HUDEP-2 (cell line): ENCODE data around the gene SMYD4.
A peak's percentile ranks its signal among the peaks of the same experiment; 100 is the strongest.
"Not testable (repeated sequence)": the region's sequence is repeated elsewhere in the genome, so short reads cannot be mapped to it uniquely, and the experiment has no call there.

Experiments
- DNase-seq, 76 experiments: peaks; one replicate each; lab custom pipeline; 2025; ENCODE audit not compliant: unreplicated experiment in 76 of 76; lab: John Stamatoyannopoulos, UW

Gene SMYD4

DNA sequence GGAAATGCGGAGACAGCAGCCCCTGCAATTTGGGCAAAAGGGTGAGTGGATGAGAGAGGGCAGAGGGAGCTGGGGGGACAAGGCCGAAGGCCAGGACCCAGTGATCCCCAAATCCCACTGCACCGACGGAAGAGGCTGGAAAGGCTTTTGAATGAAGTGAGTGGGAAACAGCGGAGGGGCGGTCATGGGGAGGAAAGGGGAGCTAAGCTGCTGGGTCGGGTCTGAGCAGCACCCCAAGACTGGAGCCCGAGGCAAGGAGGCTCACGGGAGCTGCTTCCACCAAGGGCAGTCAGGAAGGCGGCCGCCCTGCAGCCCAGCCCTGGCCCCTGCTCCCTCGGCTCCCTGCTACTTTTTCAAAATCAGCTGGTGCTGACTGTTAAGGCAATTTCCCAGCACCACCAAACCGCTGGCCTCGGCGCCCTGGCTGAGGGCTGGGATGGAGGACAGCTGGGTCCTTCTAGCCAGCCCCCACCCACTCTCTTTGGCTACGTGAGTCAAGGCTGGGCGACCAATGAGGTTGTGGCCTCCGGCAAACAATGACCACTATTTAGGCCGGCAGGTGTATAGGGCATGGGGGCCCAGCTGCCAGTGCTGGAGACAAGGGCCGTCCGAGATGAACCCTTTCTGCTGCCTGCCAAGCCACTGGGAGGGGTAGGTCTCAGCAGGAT is 67.3 kb downstream of the SMYD4 start:
- DNase-seq: peak in 10 of 76 experiments; percentile 23 to 82 (median 44)

DNA sequence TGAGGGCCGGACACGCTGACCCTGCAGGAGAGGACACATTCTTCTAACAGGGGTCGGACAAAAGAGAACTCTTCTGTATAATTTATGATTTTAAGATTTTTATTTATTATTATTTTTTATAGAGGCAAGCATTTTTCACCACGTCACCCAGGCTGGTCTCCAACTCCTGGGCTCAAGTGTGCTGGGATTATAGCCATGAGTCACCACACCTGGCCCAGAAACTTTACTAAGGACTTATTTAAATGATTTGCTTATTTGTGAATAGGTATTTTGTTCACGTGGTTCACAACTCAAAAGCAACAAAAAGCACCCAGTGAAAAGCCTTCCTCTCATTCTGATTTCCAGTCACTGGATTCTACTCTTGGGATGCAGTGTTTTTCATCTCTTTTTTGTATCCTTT is 70.2 kb downstream of the SMYD4 start:
- no peak for DNase-seq

DNA sequence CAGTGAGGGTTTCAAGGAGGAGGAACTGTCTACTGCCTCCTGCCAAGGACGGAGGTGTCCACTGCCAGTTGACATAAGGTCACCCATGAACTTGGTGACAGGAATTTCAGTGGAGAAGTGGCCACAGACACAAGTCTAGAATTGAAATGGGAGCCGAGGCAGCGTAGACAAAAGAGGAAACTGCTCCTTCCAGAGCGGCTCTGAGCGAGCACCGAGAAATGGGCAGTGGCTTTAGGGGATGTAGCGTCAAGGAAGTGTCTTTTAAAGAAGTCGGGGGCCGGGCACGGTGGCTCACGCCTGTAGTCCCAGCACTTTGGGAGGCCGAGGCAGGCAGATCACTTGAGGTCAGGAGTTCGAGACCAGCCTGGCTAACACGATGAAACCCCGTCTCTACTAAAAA is 70.9 kb downstream of the SMYD4 start:
- DNase-seq: no peak

DNA sequence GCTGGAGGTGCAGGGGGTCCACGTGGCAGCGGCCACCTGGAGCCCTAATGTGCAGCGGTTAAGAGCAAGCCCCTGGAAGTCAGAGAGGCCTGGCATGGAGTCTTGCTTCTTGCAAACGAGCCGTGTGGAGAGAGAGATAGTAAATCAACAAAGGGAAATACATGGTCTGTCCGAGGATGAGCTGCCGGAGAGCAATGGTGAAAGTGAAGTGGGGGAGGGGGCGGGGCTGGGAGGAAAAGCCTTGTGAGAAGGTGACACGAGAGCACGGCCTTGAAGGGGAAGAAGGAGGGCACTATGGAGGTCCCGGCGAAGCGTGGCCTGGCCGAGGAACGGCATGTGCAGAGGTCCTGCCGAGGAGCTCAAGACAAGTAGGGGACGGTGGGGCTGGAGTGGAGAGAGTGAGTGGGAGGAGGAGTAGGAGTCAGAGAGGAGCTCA is 73.9 kb downstream of the SMYD4 start:
- DNase-seq: no peak

DNA sequence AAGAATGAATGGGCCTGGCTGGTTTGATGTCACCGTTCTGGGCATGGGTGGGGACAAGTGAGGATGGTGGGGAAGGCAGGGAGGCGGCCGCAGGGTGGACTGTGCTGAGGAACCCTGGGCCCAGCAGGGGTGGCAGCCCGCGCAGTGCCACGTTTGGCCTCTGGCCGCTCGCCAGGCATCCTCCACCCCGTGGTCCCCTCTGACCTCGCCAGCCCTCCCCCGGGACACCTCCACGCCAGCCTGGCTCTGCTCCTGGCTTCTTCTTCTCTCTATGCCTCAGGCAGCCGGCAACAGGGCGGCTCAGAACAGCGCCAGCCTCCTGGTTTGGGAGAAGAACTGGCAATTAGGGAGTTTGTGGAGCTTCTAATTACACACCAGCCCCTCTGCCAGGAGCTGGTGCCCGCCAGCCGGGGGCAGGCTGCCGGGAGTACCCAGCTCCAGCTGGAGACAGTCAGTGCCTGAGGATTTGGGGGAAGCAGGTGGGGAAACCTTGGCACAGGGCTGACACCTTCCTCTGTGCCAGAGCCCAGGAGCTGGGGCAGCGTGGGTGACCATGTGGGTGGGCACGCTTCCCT is 74.4 kb downstream of the SMYD4 start:
- DNase-seq: peak in 1 of 76 experiments; percentile 11

DNA sequence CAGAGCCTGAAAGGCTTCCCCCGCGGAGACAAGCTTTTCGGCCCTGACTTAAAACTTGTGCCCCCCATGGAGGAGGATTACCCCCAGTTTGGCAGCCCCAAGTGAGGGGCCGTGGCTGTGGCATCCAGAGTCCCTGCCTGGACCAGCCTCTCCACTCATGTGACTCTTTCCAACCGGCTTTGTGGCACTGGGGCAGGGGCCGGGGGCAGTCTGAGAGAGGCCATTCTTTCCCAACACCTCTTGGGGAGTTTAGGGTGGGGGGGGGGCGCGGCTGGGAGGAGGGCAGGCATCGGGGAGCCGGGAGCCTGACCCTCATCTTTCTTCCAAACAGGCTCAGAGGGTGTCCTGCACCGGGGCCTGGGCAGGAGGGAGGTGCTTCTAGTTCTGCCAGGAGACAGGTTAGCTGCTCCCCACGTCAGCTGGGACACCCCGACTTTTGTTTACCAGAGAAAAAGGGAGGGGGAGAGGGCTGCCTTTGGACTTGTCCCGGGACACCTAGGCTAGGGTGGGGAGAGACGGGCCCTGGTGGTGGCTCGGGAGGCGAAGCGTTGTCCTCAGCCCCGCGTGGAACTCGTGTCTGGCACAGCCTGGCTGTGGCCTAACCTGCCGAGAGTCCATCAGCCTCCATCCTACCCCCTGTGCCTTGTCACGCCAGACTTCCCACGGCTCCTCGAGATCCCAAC is 75.1 kb downstream of the SMYD4 start:
- DNase-seq: no peak

DNA sequence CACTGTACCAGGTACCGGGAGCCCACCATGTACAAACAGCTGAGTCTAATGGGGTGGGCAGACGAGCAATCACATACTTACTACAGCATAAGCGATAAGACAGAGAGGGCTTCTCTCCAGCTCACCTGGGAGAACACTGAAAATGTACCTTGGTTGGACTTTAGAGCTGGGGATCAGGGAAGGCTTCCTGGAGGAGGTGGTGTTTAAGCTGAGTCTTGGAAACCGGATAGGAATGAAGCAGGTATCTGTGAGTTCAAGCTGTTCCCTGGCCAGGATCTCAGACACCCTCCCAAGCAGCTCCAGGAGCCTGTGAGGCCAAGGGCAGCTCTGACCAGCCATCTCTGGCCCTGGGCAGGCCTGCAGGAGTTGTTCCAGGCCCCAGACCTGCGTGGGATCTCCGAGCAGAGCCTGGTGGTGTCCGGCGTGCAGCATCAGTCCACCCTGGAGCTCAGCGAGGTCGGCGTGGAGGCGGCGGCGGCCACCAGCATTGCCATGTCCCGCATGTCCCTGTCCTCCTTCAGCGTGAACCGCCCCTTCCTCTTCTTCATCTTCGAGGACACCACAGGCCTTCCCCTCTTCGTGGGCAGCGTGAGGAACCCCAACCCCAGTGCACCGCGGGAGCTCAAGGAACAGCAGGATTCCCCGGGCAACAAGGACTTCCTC is 75.8 kb downstream of the SMYD4 start:
- DNase-seq: no peak

DNA sequence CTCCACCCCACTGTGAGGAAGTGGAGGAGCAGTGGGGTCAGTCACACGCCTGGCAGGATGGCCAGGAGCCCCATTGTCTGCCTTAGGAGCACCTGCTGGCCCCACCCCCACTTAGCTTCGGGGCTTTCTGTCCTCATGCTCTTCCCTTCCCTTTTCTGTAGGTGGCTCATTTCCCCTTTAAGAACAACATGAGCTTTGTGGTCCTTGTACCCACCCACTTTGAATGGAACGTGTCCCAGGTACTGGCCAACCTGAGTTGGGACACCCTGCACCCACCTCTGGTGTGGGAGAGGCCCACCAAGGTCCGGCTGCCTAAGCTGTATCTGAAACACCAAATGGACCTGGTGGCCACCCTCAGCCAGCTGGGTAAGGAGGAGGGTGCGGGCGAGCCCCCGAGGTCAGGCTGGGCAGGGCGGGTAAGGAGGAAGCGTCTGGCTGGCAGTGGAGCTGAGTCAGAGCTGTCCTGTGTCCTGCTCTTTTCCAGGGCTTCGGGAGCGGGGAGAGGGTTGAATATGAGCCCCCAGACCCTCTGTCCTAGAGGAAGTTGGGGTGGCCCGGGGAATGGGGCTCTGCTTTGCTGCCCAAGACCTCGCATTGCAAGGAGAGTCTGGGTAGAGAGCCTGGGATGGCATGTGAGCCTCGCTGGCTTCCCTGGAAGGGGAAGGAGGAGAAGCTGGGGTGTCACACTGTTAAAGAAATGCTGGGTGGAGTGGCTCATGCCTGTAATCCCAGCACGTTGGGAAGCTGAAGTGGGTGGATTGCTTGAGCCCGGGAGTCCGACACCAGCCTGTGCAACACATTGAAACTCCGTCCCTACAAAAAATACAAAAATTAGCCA is 77.1 kb downstream of the SMYD4 start:
- DNase-seq: no peak

DNA sequence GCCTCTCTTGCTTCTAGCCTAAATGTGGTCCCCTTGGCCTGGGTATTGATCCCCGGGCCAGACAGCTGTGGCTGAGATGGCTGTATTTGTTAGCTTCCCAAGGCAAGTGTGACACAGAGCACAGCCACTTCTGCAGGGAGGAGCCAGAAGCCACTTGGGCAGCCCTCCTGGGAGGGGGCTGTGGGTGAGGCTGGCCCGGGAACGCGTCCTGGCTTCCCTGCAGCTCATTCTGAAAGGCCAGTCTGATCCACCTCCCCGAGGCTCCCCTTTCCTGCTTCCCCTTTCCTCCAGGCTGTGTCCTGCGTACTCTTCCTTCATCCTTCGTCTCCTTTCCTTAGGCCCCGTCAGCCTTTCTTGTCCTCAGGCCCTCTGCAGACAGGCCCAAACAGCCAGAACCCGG is 79.1 kb downstream of the SMYD4 start:
- no peak for DNase-seq

DNA sequence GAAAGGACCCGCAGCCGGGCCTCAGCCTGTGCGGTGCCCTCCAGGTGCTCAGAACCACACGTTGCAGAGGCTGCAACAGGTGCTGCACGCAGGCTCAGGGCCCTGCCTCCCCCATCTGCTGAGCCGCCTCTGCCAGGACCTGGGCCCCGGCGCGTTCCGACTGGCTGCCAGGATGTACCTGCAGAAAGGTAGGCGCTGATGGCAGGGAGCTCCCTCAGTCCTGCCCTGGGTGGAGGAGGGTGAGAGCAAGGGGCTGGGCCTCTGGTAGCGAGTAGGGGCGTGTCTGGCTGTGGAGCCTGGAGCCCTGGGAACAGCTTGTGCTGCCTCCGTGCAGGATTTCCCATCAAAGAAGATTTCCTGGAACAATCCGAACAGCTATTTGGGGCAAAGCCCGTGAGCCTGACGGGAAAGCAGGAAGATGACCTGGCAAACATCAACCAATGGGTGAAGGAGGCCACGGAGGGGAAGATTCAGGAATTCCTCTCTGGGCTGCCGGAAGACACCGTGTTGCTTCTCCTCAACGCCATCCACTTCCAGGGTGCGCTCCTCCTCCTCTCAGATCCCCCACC is 82.6 kb downstream of the SMYD4 start:
- no peak for DNase-seq

DNA sequence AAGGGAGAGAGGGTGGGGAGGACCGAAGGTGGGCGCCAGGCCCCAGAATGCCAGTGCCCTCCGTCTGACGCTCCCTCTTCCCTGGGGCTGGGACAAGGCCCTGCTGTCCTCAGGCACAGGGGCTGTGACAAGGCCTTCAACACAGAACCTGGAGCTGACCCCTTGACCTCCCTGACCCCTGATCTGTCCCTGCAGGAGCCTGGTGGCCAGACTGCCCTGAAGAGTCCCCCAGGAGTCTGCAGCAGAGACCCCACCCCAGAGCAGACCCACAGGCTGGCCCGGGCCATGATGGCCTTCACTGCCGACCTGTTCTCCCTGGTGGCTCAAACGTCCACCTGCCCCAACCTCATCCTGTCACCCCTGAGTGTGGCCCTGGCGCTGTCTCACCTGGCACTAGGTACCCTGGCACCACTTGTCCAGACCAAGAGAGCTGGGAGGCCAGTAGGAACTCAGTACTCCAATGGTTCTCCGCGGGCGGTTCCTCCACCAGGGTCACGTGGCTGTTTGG is 84.1 kb downstream of the SMYD4 start:
- DNase-seq: no peak

DNA sequence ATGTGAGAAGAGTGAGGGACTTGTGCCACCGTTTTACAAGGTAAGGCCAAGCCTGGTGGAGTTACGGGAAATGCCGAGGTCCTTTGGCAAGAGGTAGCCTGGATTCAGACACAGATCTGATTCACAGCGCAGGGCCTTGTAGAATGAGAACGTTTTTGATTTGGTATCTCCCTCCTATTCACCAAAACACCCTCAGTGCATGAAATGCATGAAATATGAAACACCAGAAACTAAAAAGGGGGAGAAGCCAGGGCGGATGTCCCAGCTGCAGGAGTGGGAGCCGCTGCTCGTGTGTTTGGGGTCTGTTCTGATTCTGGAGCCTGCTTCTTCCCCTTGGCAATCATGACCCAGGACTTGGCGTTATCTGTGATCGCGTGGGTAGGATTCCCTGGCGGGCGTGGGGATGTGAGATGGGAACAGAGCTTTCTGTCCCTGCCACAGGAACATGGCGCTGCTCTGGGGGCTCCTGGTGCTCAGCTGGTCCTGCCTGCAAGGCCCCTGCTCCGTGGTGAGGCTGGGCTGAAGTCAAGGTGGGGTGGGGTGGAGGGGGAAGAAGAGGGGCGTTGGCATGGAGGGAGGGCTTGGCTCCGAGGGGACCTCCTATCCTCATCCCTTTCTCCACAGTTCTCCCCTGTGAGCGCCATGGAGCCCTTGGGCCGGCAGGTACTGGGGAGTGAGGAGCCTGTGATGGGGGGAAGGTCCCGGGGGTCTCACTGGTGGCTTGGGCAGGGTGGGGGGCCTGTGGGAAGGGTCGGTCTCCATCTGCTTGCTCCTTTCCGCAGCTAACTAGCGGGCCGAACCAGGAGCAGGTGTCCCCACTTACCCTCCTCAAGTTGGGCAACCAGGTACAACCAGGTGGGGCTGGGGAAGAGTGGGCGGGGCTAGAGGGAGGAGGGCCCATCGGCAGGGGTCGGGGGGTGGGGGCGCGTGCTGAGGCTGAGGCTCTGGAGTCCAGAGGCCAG is 84.9 kb downstream of the SMYD4 start:
- no peak for DNase-seq

DNA sequence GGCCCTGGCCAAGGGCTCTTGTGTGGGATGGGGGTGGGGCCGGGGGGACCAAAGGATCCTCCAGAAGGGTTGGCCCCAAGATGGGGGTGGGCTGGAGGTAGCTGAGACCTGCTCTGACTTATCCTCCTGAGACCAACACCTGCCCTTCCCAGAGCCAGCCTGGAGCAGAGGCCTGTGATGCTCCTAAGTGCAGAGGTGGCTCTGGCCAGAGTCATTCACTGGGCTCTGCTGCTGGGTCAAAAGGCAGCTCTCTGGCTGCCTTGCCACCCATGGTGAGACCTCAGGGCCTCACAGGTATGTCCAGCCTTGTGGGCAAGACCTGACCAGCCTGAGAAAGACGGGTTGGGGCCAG is 86.6 kb downstream of the SMYD4 start:
- DNase-seq: no peak

DNA sequence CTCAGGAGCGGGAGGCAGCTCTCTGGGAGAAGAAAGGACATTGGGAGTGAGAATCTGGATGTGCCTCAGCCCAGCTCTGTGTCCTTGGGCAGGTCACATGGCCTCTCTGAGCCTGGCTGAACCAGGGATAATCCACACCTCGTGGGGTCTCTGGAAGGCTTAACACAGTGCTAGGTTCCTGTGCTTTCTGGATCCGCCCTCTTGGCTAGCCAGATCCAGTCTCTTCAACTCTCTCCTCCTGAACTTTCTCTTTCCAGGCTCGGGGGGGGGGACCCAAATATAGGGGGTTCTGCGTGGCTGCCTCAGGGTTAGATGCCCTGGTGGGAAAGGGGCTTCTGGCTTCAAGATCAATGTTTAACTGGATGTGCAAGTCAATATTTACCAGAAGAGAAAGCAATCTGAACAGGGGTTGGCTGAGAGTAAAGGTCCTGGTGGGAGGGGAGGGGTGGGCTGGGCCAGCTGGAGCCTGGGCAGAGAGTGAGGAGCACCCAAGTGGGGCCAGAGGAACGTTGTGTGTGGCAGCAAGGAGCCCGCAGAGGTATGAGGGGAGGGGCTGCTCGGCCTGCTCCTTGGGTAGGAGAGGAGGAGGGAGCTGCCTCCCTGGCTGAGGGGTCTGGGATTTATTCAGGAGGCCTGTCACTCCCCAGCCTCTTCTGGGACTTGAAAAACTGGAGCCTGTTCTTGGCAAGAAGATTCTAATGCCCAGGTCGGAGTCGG is 87.2 kb downstream of the SMYD4 start, which contains the start of gene SERPINF2:
SERPINF2 (plus strand) TSS at position 501 of the 717 bp plus-strand sequence. CDS start 2,125 bp downstream, outside the sequence.
- DNase-seq: no peak

DNA sequence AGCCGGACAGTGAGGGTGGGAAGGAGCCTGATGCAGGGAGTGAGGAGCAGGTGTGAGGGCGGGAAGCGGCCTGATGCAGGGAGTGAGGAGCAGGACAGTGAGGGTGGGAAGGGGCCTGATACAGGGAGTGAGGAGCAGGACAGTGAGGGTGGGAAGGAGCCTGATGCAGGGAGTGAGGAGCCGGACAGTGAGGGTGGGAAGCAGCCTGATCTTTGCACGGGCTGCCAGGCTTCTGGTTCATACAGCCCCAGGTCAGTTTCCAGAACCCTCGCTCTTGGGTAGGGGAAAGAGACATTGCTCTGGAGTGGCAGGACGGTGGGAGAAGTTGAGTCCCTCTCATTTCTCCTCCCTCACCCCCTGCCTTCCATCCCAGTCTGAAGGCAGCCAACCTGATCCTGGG is 87.8 kb downstream of the SMYD4 start:
- not testable (repeated sequence) for DNase-seq

DNA sequence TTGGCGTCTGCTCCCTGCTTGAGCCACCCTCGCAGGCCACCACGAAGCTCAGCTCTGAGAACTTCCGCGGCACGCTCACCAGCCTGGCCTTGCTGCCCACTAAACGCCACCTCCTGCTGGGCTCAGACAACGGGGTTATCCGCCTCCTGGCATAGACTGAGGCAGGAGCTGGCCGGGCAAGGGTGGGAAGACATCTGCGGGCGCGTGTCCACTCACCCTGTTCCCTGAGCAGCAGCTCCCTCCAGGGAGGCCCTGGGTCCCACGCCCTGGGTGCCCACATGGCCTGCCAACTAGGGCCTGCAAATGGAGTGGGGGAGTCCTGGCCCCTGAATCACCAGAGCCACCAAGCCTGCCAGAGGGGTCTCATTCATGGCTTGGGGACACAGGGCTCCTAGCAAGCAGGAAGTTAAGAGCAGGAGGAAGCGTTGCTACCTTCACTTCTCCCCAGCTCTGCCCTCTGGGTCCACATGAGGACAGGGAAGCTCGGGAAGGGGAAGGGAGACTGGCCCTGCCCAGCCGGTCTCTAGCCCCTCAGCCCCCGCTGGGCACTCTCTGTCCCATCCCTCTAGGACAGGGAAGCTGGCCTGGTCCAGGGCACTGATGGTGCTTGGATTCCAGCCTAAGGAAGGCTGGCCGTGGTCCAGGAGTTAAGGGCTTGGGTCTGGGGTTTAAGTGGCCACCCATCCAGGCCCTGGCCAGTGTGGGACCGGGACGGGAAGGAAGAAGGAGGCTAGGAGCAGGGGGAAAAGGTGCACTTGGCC is 92.0 kb downstream of the SMYD4 start:
- DNase-seq: no peak
